CD4-positive, alpha-beta T cell (primary cell): Measurements from ENCODE around the gene ACACB. TPM values are rescaled to one million over a fixed set of nuclear protein-coding genes. Genes with fewer than 3 reads are reported as not detected.
"Not testable (repeated sequence)": the region's sequence is repeated elsewhere in the genome, so short reads cannot be mapped to it uniquely, and the experiment has no call there.

ENCODE experiments used
- ATAC-seq: fragments of 200-7000 bp; cut with Tn5 transposase; one replicate; pipeline ENCODE4 v1.10.0; 2022; ENCODE audit warnings: mild to moderate bottlenecking; ENCODE audit not compliant: poor library complexity
- CTCF ChIA-PET: fragments of 350-600 bp; sonication (Branson Sonifier 250); formaldehyde crosslinking; loops from one replicate; lab custom pipeline; 2021; ENCODE audit warnings: antibody characterized with exemption, inconsistent platforms; lab: Charles Lee
- POLR2A ChIA-PET: fragments of 350-600 bp; sonication (Branson Sonifier 250); formaldehyde crosslinking; loops from one replicate; lab custom pipeline; 2021; ENCODE audit warnings: antibody characterized with exemption, inconsistent platforms; lab: Charles Lee
- DNase-seq, 14 experiments: peaks; one replicate each; pipeline ENCODE4 v3.0.0-alpha.2; 2013 to 2020; ENCODE audit warnings: mixed read lengths in 2 of 14
- H3K27ac ChIP-seq, 2 donors: one replicate each; pipeline versions ENCODE4 v1.5.1 to v1.7.0; 2013; ENCODE audit warnings: low read length in 2 of 2, low read depth in 1 of 2, mild to moderate bottlenecking in 1 of 2
- H3K27me3 ChIP-seq, 2 experiments: 1 replicate in 1 of 2; 2 replicates in 1 of 2; pipeline versions ENCODE4 v1.6.1 to v1.7.0; 2013; ENCODE audit warnings: low read length in 2 of 2, control low read depth in 1 of 2, mild to moderate bottlenecking in 1 of 2, moderate library complexity in 1 of 2; ENCODE audit not compliant: insufficient read depth in 2 of 2, control insufficient read depth in 1 of 2
- H3K36me3 ChIP-seq: one replicate; pipeline ENCODE4 v1.6.1; 2013; ENCODE audit warnings: low read length, control low read depth; ENCODE audit not compliant: insufficient read depth
- H3K4me1 ChIP-seq: one replicate; pipeline ENCODE4 v1.6.1; 2013; ENCODE audit warnings: low read length, control low read depth; ENCODE audit not compliant: insufficient read depth
- H3K4me3 ChIP-seq: one replicate; pipeline ENCODE4 v1.5.1; 2013; ENCODE audit warnings: mild to moderate bottlenecking, low read length, moderate library complexity
- H3K9me3 ChIP-seq, 2 experiments: 1 replicate in 1 of 2; 2 replicates in 1 of 2; pipeline versions ENCODE4 v1.6.1 to v1.7.0; 2013; ENCODE audit warnings: low read length in 2 of 2, mild to moderate bottlenecking in 2 of 2, control low read depth in 1 of 2, moderate library complexity in 1 of 2; ENCODE audit not compliant: control insufficient read depth in 1 of 2, insufficient read depth in 1 of 2
- H3K27ac Mint-ChIP-seq: one replicate; pipeline ENCODE4 v1.8.0; 2020; ENCODE audit warnings: mixed read lengths
- H3K27me3 Mint-ChIP-seq: one replicate; pipeline ENCODE4 v1.8.0; 2021; ENCODE audit warnings: mixed read lengths
- H3K36me3 Mint-ChIP-seq: one replicate; pipeline ENCODE4 v1.8.0; 2021; ENCODE audit warnings: low read depth, mixed read lengths
- H3K4me1 Mint-ChIP-seq: one replicate; pipeline ENCODE4 v1.8.0; 2021; ENCODE audit warnings: low read depth, mixed read lengths
- H3K4me3 Mint-ChIP-seq: one replicate; pipeline ENCODE4 v1.8.0; 2020; ENCODE audit warnings: mild to moderate bottlenecking, mixed read lengths
- H3K9me3 Mint-ChIP-seq: one replicate; pipeline ENCODE4 v1.8.0; 2020; ENCODE audit warnings: mixed read lengths
- CTCF ChIP-seq: fragments of 200-600 bp; IDR thresholded peaks from one replicate; pipeline ENCODE4 v1.8.0; 2022; ENCODE audit warnings: antibody characterized with exemption, mild to moderate bottlenecking
- intact Hi-C, 2 experiments: fragments of 100-400 bp; cut with DNase I in 1 of 2; cut with micrococcal nuclease in 1 of 2; formaldehyde crosslinking; loops; one replicate each; pipeline versions ENCODE4 v1.15.1 to v1.9.0; 2023 to 2025; cut with DNase I, micrococcal nuclease
- total RNA-seq, 174 experiments: library from RNA in 2 of 174; stranded (reverse) in 2 of 174; gene quantifications; one replicate each; pipeline ENCODE4 v1.2.3 and lab custom pipeline; 2021 to 2026

Gene ACACB
- total RNA-seq, 2 experiments from 2014 or later, result 30.3 to 32.2 TPM

GRCh38 chr12:109169686-109170085 lies 53.3 kb downstream of the ACACB start:
- Histone ChIP-seq H3K27me3 (no peaks in the 10 kb centered on the region), H3K36me3 (peaks cover 26% of the 10 kb centered on the region), H3K4me3 (no peak overlapping the region), H3K4me1 (no peaks in the 10 kb centered on the region), H3K9me3 (peaks cover 0 to 5% of the 10 kb centered on the region in 2 experiments), H3K27ac (no peak overlapping the region)
- H3K36me3 Mint-ChIP-seq, result peaks cover 81% of the 10 kb centered on the region
- DNase-seq (no peak), ATAC-seq (no peak)
- H3K4me1 Mint-ChIP-seq, result peaks cover 5% of the 10 kb centered on the region
- H3K27me3 Mint-ChIP-seq, result no peaks in the 10 kb centered on the region
- ChIA-PET POLR2A (no interaction called here), CTCF (no interaction called here)
- no peak for TF ChIP-seq CTCF
- intact Hi-C loops, result no loop called here
- no peak overlapping the region for H3K27ac Mint-ChIP-seq
- H3K9me3 Mint-ChIP-seq, result no peaks in the 10 kb centered on the region
- H3K4me3 Mint-ChIP-seq, result no peak overlapping the region

DNA sequence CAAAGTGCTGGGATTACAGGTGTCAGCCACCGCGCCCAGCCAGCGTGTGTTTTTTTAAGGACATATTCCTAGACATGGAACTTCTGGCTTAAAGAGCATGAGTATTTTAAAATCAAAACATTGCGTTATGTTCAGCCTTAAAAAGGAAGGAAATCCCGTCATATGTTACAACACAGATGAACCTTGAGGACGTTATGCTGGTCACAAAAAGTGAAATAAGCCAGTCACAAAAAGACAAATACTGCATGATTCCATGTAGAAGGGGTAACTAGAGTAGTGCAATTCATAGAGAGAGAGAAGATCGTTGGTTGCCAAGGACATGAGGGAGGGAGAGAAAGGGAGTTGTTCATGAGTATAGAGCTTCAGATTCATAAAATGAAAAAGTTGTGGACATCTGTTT lies 53.9 kb downstream of the ACACB start:
- no peaks in the 10 kb centered on the region for H3K4me1 ChIP-seq
- H3K27me3 Mint-ChIP-seq, result no peaks in the 10 kb centered on the region
- H3K27ac Mint-ChIP-seq, result no peak overlapping the region
- H3K9me3 Mint-ChIP-seq, result no peaks in the 10 kb centered on the region
- H3K36me3 Mint-ChIP-seq, result peaks cover 81% of the 10 kb centered on the region
- ChIA-PET CTCF (no interaction called here), POLR2A (no interaction called here)
- no peak overlapping the region for H3K27ac ChIP-seq
- intact Hi-C loops, result no loop called here
- H3K9me3 ChIP-seq, result peaks cover 0 to 5% of the 10 kb centered on the region in 2 experiments
- peaks cover 26% of the 10 kb centered on the region for H3K36me3 ChIP-seq
- H3K4me1 Mint-ChIP-seq, result peaks cover 4% of the 10 kb centered on the region
- no peak overlapping the region for H3K4me3 ChIP-seq
- no peaks in the 10 kb centered on the region for H3K27me3 ChIP-seq
- no peak for DNase-seq
- no peak for TF ChIP-seq CTCF
- ATAC-seq, result no peak
- H3K4me3 Mint-ChIP-seq, result no peak overlapping the region

DNA sequence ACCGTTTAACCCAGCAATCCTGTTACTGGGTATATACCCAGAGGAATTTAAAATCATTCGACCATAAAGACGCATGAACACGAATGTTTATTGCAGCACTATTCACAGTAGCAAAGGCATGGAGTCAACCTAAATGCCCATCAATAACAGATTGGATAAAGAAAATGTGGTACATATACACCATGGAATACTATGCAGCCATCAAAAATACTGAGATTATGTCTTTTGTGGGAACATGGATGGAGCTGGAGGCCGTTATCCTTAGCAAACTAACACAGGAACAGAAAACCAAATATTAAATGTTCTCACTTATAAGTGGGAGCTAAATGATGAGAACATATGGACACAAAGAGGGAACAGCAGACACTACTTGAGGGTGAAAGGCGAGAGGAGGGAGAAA lies 56.4 kb downstream of the ACACB start:
- H3K4me1 ChIP-seq, H3K4me3 Mint-ChIP-seq, DNase-seq, POLR2A ChIA-PET, H3K27me3 ChIP-seq, H3K9me3 ChIP-seq, H3K4me3 ChIP-seq, ATAC-seq, H3K27me3 Mint-ChIP-seq, H3K27ac ChIP-seq, intact Hi-C loops, H3K27ac Mint-ChIP-seq, H3K9me3 Mint-ChIP-seq, H3K4me1 Mint-ChIP-seq, CTCF ChIA-PET: not testable (repeated sequence)
- peaks cover 86% of the 10 kb centered on the region for H3K36me3 Mint-ChIP-seq
- peaks cover 29% of the 10 kb centered on the region for H3K36me3 ChIP-seq
